GM21390 (cell line): ENCODE results near the gene GTF2H1.

Experiments used
- ATAC-seq: cut with Tn5 transposase; IDR thresholded peaks from one replicate; pipeline ENCODE4 v1.9.1; 2021; ENCODE audit not compliant: unreplicated experiment

GTF2H1 gene

GRCh38 chr11:18321969-18322711 lies at the start of gene GTF2H1, which contains the start of gene HPS5:
Gene GTF2H1 (plus strand): TSS chr11:18322567. CDS start chr11:18333075, 10,508 bp downstream.
Gene HPS5 (minus strand): TSS chr11:18322140. CDS start chr11:18317858, 4,282 bp downstream.
- peak; percentile 83 for ATAC-seq

GRCh38 chr11:18277565-18278271 lies 44.6 kb upstream of the GTF2H1 start:
- no peak for ATAC-seq

GRCh38 chr11:18280438-18281045 lies 41.8 kb upstream of the GTF2H1 start:
- peak; percentile 93 for ATAC-seq

- no peak for ATAC-seq
Observed at GRCh38 chr11:18282626-18283025, 39.7 kb upstream of the GTF2H1 start.

GRCh38 chr11:18285841-18286240 lies 36.5 kb upstream of the GTF2H1 start:
- ATAC-seq, result no peak

- no peak for ATAC-seq
Observed at GRCh38 chr11:18288911-18289310, 33.5 kb upstream of the GTF2H1 start.

GRCh38 chr11:18294862-18295261 lies 27.5 kb upstream of the GTF2H1 start:
- ATAC-seq, result peak; percentile 89

- ATAC-seq, result no peak
Observed at GRCh38 chr11:18295316-18295715, 27.1 kb upstream of the GTF2H1 start.

GRCh38 chr11:18299721-18300120 lies 22.6 kb upstream of the GTF2H1 start:
- no peak for ATAC-seq

GRCh38 chr11:18304745-18305144 lies 17.6 kb upstream of the GTF2H1 start:
- ATAC-seq, result no peak

- no peak for ATAC-seq
Observed at GRCh38 chr11:18307461-18308139, 14.8 kb upstream of the GTF2H1 start.

- no peak for ATAC-seq
Observed at GRCh38 chr11:18308242-18308641, 14.1 kb upstream of the GTF2H1 start.

- no peak for ATAC-seq
Observed at GRCh38 chr11:18309691-18310090, 12.7 kb upstream of the GTF2H1 start.

- peak; percentile 56 for ATAC-seq
Observed at GRCh38 chr11:18310800-18311340, 11.5 kb upstream of the GTF2H1 start.

GRCh38 chr11:18312012-18312411 lies 10.4 kb upstream of the GTF2H1 start:
- ATAC-seq, result no peak

GRCh38 chr11:18312663-18313420 lies 9.5 kb upstream of the GTF2H1 start:
- ATAC-seq, result no peak

GRCh38 chr11:18313965-18314763 lies 8.2 kb upstream of the GTF2H1 start:
- no peak for ATAC-seq

- no peak for ATAC-seq
Observed at GRCh38 chr11:18314784-18315523, 7.4 kb upstream of the GTF2H1 start.

GRCh38 chr11:18315893-18316292 lies 6.5 kb upstream of the GTF2H1 start:
- ATAC-seq, result no peak
